Stimulated activated CD8-positive, alpha-beta memory T cell treated with anti-CD3 and anti-CD28 coated beads, Interleukin-7, amount 100 ng/mL, for 48 hours (primary cell): Measurements from ENCODE around the gene PRDM12.
"Not testable (repeated sequence)": the region's sequence is repeated elsewhere in the genome, so short reads cannot be mapped to it uniquely, and the experiment has no call there.

ENCODE experiments used
- DNase-seq, 2 donors: peaks; one replicate each; pipeline ENCODE4 v3.0.0-alpha.2; 2020; ENCODE audit warnings: low read depth in 1 of 2; ENCODE audit errors: extremely low read depth in 1 of 2

Gene PRDM12

DNA sequence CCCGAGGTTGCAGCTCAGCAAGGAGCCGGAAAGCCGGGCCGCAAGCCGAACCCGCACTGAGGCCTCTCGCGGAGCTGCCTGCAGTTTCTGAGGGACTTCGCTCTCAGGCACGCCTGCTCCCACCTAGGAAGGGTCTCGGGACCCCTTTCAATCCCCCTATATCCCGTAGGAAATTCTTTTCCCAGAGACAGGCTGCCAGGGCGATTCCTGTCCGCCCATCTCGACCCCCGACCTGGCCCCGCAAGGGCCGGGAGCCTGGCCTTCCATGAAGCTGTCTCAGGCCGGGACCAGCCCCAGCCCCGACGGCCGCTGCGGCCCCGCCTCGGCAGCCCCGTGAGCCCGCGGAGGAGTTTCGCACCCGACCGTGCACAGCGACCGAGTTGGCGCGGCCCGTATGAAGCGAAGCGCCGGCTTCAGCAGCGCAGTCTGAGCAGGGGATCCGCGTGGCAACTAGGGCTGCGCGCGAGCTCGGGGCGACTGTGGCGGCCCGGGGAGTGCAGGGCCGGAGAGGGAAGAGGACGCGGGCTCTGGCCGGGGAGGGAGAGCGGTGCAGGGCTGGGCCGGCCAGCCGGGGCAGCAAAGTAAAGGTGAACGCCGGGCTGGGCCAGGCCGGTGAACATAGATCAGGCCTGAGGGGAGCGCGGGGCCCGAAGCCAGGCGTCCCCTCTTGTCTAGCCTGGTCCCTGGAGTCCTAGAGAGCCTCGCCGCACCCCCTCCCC lies 977 bp upstream of the PRDM12 start:
- no peak for DNase-seq

- DNase-seq = no peak
Measured at GRCh38 chr9:130663977-130664250, 480 bp upstream of the PRDM12 start.

GRCh38 chr9:130665029-130665430 lies 636 bp downstream of the PRDM12 start:
- no peak for DNase-seq

DNA sequence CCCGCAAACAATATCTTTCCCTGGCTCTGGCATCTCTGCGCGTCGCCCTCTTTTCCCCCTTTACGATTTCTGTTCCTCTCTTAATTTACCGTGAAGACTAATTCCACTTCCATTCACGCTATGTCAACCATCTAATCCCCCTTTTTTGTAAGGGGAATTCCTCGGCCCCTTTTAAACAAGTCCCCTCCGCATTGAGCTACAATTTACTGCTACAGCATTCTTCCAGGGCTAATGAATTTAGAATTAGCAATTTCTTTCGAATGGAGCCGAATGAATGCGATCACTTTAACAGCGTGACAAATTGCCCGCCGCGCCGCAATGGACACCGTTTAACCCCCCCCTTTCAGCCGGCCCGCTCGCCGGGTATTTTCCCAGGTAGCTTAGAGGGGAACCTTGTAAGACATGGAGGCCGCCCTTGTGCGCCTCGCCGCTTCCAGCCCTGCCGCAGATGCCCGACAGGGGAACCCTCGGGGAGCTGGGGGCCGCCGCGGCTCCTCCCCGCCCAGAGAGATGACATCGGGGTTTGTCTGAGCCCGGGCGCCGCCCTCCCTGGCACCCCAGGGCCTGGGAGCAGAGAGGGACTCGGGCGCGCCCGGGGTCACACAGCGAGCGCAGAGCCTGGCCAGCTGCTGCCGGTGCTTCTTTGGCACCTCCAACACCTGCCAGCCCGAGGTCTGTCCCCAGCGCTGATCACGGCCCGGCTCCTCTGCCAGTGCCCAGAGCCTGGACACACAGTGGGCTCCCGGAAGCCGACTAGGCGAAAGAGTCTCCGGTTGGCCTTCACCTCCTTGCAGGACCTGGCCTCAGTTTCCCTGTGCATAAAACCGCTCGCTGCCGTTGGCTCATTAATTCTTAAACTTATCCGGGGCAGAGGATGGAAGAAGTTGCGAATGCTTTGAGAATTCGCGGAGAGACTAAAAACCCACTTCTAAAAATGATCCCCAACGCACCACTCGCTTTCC lies 1.3 kb downstream of the PRDM12 start:
- DNase-seq = no peak

GRCh38 chr9:130666393-130667119 lies 2.2 kb downstream of the PRDM12 start:
- no peak for DNase-seq

DNA sequence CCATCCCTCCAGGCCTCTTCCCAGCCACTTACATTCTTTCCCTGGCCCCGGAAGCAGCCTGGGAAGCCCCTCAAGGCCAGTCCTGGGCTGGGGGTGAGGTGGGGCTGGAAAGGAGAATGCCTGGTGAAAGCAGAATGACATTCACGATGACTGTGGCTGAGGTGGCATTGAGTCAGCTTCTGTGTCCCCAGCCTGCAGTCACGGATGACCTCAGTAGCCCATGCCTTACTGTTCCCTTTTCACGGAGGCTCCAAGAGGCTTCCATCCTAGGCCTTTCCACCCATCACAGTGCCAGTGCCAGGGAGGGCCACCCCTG lies 2.7 kb downstream of the PRDM12 start:
- DNase-seq = no peak

DNA sequence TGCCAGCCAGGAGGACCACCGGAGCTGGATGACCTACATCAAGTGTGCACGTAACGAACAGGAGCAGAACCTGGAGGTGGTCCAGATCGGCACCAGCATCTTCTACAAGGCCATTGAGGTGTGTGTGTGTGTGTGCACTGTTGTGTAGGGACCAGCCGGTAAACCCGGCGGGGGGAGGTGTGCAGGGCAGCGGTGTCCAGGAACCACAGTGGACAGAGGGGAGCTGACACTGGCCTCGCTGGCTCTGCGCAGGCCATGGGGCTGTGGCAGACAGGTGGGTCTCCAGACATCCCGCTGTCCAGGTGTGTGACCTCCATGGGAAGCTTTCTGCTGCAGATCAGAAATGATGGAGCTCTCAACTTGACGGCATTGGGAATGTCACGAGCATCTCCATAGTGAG lies 3.8 kb downstream of the PRDM12 start:
- DNase-seq = no peak

DNA sequence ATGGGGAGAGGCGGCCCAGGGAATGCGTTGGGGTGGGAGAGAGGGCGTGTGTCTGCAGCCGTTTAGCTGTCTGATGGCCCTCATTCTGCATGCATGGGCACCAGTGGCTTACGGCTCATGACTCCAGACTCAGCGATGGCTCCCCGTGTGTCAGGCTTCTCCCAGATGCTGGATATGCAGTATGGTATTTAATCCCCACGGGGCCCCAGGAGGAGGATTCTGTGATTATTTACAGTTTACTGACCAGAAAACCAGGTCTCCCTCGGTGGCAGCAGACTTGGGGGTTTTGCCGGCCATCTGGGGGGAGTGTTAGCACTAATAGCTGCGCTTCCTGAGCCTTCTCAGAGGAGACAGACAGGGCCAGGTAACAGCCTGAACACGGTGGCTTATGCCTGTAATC lies 4.3 kb downstream of the PRDM12 start:
- DNase-seq = no peak

DNA sequence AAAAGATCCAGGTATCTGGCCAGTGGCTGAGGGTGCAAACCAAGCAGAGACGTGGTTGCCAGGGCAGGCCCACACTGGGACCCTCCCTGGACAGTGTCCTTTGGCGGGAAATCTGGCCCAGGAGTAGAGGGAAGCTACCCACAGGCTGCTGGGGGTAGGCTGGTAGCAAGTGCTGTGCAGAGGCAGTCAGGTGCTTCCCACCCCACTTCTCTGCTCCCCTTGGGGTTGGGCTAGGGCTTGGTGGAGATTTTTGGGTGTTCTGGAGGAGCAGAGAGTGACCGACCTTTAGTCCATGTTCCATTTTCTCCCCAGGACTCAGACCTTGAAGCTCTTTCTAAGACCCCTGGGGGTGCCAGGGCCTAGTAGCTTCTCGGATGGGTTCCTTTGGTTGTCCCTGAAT lies 5.6 kb downstream of the PRDM12 start:
- no peak for DNase-seq

- no peak for DNase-seq
Measured at GRCh38 chr9:130670644-130671043, 6.2 kb downstream of the PRDM12 start.

- DNase-seq = no peak
Measured at GRCh38 chr9:130672466-130672865, 8.1 kb downstream of the PRDM12 start.

- DNase-seq = no peak
Measured at GRCh38 chr9:130672933-130673615, 8.7 kb downstream of the PRDM12 start.

- no peak for DNase-seq
Measured at GRCh38 chr9:130675396-130675795, 11.0 kb downstream of the PRDM12 start.

DNA sequence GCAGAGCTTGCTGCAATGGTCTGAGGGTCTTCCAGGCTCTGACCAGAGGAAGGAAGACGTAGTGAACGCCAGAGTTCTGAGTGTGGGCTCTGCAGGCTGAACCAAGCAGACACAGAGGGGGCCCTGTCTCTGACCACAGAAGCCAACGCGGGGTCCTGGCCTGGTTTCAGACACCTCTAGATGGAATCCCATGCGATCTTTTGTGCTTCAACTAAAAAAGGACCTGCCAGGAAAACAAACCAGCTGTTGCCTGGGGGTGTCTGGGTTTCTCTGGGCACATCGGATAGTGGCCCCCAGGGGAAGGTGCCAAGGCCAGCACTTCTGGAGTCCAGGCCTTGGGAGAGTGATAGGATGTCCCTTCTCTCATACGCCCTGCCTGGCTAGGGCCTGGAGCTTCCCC lies 12.9 kb downstream of the PRDM12 start:
- DNase-seq = no peak

GRCh38 chr9:130680836-130681768 lies 16.7 kb downstream of the PRDM12 start:
- peak; percentile 52 to 56 for DNase-seq

DNA sequence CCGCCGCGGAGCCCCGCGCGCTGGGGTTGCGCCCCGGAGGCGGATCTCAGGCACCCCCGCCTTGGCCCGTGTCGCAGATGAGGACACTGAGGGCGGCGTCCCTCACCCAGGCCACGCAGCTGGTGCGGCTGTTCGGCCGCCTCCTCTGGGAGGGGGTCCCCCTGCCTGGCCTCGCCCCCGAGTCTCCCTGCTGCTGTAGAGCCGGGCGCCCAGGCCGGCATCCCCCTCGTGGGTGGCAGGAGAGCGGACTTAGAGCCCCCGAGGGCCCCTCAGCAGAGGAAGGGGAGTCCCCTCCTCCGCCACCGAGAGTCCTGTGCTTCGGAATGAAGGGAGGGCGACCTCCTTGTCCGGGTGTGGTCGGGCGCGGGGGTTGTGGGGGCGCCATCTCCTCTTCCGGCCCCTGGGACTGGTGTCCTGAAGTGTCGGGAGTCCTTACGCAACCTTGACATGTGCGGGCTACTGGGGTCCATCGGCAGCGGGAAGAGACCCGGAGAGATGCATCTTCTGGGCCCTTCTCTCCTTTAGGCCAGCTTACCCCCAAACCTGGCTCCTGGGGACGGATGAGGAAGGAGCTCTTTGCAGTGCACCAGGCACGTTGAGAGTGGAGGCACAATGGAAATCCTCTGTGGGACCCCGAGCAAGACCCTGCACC lies 17.5 kb downstream of the PRDM12 start:
- no peak for DNase-seq

DNA sequence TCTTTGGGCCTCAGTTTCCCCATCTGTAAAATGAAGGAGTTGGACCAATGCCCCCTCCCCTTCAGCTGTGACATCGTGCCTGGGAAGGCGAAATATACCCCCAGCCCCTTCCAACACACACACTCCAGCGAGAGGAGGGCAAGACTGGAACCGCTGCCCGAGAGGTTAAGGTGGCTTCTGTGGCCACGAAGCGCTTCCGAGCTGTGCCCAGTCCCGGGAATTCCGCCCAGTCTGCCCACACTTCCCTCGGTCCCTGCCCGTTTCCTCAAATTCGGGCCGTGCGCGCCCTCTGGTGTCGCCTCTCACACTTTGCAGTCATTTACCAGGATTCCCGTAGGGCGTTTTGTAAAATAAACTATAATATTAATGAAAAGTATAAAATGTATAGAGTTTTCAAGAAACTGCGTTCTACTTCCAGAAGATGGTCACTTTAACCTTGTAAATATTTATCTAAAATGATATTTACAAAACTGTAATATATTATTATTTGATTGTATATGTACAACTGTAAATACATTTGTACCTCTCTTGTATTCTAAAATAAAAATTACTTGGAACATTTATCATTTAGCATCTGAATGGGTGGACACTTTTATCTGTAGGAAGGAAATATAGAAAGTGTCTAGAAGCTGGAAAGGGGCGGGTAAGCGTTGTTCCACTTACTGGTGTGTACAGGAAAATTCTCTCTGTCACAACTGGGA lies 18.2 kb downstream of the PRDM12 start:
- no peak for DNase-seq

DNA sequence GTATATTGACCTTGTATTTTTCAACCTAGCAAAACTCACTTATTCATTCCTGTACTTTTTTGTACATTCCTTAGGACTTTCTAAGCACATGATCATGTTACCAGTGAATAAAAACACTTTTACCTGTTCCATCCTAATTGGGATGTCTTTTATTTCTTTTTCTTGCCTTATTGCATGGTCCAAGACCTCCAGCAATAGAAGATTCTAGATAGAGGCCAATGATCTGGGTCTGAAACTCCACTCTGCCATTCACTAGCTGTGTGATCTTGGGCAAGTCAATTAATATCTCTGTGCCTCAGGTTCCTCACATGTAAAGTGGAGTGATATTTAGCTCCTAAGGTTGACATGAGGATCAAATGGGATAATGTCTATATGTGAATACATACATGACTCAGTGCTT lies 20.7 kb downstream of the PRDM12 start:
- no peak for DNase-seq

- DNase-seq = not testable (repeated sequence)
Measured at GRCh38 chr9:130685945-130686344, 21.6 kb downstream of the PRDM12 start.
